PC-3 (cell line): ENCODE measurements around the gene RNF126.

Experiments used
- CTCF ChIP-seq: fragments of 300-600 bp; sonication (generic); conservative IDR thresholded peaks from 2 replicates; pipeline ENCODE4 v1.5.1; 2017; ENCODE audit warnings: antibody characterized with exemption, low read depth, mild to moderate bottlenecking, low read length
- EZH2 ChIP-seq: fragments of 300-600 bp; sonication (generic); IDR thresholded peaks from one replicate; pipeline ENCODE4 v1.6.1; 2017; ENCODE audit warnings: antibody characterized with exemption, mild to moderate bottlenecking, low read length; ENCODE audit not compliant: unreplicated experiment
- EZH2phosphoT487 ChIP-seq: fragments of 300-600 bp; sonication (generic); IDR thresholded peaks from 2 replicates; pipeline ENCODE4 v1.6.1; 2018; ENCODE audit warnings: mild to moderate bottlenecking, antibody characterized with exemption, low read length, borderline replicate concordance

DNA sequence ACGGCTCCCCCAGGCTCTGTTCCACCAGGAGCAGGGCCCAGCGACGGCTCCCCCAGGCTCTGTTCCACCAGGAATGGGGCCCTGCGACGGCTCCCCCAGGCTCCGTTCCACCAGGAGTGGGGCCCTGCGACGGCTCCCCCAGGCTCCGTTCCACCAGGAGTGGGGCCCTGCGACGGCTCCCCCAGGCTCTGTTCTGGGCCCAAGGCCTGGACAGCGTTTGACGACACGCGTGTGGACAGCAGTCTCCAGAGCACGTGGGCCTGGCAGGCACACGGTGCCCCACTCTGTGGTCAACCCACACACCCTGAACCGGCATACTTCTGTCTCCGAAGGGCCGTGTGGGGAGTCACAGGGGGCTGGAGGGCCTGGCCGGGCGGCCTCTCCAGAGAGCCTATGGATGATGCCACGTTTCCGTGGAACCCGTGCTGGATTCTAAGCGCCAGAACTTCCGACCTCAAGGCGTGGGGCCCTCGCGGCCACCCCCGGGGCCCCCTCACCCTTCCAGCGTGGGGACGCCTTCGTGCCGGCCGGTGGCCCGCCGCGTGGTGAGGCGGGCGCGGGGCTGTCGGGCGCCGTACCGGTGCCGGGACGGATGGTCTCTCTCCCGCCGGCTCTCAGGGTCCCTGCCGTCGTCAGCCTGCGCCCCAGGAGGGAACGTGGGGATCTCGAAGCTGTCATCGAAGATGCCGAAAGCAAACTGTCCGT is 11.7 kb downstream of the RNF126 start:
- TF ChIP-seq CTCF (no peak), EZH2phosphoT487 (no peak), EZH2 (no peak)
